Measurements from ENCODE around the gene MOSMO. TPM values are rescaled to one million over a fixed set of nuclear protein-coding genes. Genes with fewer than 3 reads are reported as not detected.

MOSMO gene
- total and polyA plus RNA-seq, 2 donors (not counting 1 experiment from before 2014, with no cell fraction given): 13.0 to 20.2 TPM

GRCh38 chr16:22093331-22093730 lies 85.4 kb downstream of the MOSMO start:
- intact Hi-C loops (cut with micrococcal nuclease): no loop called here
- H3K4me3 ChIP-seq (ENCODE audit: control extremely low read depth in 1 of 5, extremely low read depth in 1 of 5, insufficient read depth in 1 of 5, low read depth in 2 of 5, low read length in 4 of 5): no peak overlapping the region
- ATAC-seq (ENCODE audit: low read depth): no peak
- H3K27me3 ChIP-seq (replicated peaks in 1 of 4; ENCODE audit: control extremely low read depth in 1 of 4, control insufficient read depth in 3 of 4, insufficient read depth in 4 of 4, low read length in 3 of 4): peaks cover 0 to 6% (median 4%) of the 10 kb centered on the region in 4 experiments
- no peaks in the 10 kb centered on the region for H3K36me3 ChIP-seq (replicated peaks in 1 of 2; ENCODE audit: control extremely low read depth in 1 of 2, control insufficient read depth in 1 of 2, extremely low read depth in 1 of 2, insufficient read depth in 2 of 2, low read length in 1 of 2)
- DNase-seq: no peak
- no peaks in the 10 kb centered on the region for H3K9me3 Mint-ChIP-seq (ENCODE audit: insufficient read depth)
- WGBS (ENCODE audit: insufficient coverage): 100% methylated on average over 1 of the region's 3 CpGs
- H3K27ac ChIP-seq (ENCODE audit: low read length in 2 of 2): no peak overlapping the region
- H3K4me3 Mint-ChIP-seq: no peak overlapping the region
- TF ChIP-seq CTCF (IDR thresholded peaks at IDR 0.05) (no peak), EZH2 (IDR thresholded peaks at IDR 0.05; ENCODE audit: borderline replicate concordance, insufficient read depth, low read depth, low read length, poor library complexity, severe bottlenecking) (no peak)
- H3K79me2 ChIP-seq (ENCODE audit: control insufficient read depth, insufficient read depth, low read length): no peaks in the 10 kb centered on the region
- H4K20me1 ChIP-seq (ENCODE audit: control insufficient read depth, insufficient read depth, low read length, poor library complexity, severe bottlenecking): no peaks in the 10 kb centered on the region
- no peaks in the 10 kb centered on the region for H3K4me1 Mint-ChIP-seq
- ChIA-PET POLR2A (no interaction called here), CTCF (interaction anchor here (1.0 to 4.0 kb wide), 3 partner anchors 12 to 92 kb away, joined by 3 to 18 read pairs (median 3); no protein-coding TSS in a partner anchor)
- H3K4me1 ChIP-seq (ENCODE audit: control insufficient read depth in 2 of 2, insufficient read depth in 2 of 2, low read length in 2 of 2): no peaks in the 10 kb centered on the region
- H3K27ac Mint-ChIP-seq: no peak overlapping the region
- H3K9me3 ChIP-seq (ENCODE audit: control extremely low read depth in 1 of 3, control insufficient read depth in 2 of 3, insufficient read depth in 1 of 3, low read length in 2 of 3): no peaks in the 10 kb centered on the region
- H2AFZ ChIP-seq (ENCODE audit: insufficient read depth, low read depth, low read length, poor library complexity, severe bottlenecking): no peak overlapping the region
- no peak overlapping the region for H3K9ac ChIP-seq (ENCODE audit: low read length)
- H3K4me2 ChIP-seq (replicated peaks; ENCODE audit: low read depth, low read length, poor library complexity, severe bottlenecking): no peak overlapping the region
- peaks cover 10% of the 10 kb centered on the region for H3K27me3 Mint-ChIP-seq

GRCh38 chr16:22093996-22094395 lies 86.1 kb downstream of the MOSMO start:
- H3K9me3 ChIP-seq (ENCODE audit: control extremely low read depth in 1 of 3, control insufficient read depth in 2 of 3, insufficient read depth in 1 of 3, low read length in 2 of 3): no peaks in the 10 kb centered on the region
- no peak overlapping the region for H3K9ac ChIP-seq (ENCODE audit: low read length)
- no peak for DNase-seq
- POLR2A ChIA-PET: interaction anchor here (0.7 kb wide), 1 partner anchor 157 kb away, joined by 5 read pairs; no protein-coding TSS in a partner anchor
- H3K27ac ChIP-seq (ENCODE audit: low read length in 2 of 2): no peak overlapping the region
- CTCF ChIA-PET: interaction anchor here (1.1 to 4.0 kb wide), 2 partner anchors 12 to 16 kb away, joined by 3 to 18 read pairs; no protein-coding TSS in a partner anchor
- H4K20me1 ChIP-seq (ENCODE audit: control insufficient read depth, insufficient read depth, low read length, poor library complexity, severe bottlenecking): no peaks in the 10 kb centered on the region
- peaks cover 2% of the 10 kb centered on the region for H3K4me1 Mint-ChIP-seq
- H3K36me3 ChIP-seq (replicated peaks in 1 of 2; ENCODE audit: control extremely low read depth in 1 of 2, control insufficient read depth in 1 of 2, extremely low read depth in 1 of 2, insufficient read depth in 2 of 2, low read length in 1 of 2): no peaks in the 10 kb centered on the region
- WGBS (ENCODE audit: insufficient coverage): 20% methylated on average over 1 of the region's 3 CpGs
- peaks cover 0 to 4% of the 10 kb centered on the region in 2 donors for H3K4me1 ChIP-seq (ENCODE audit: control insufficient read depth in 2 of 2, insufficient read depth in 2 of 2, low read length in 2 of 2)
- H3K9me3 Mint-ChIP-seq (ENCODE audit: insufficient read depth): no peaks in the 10 kb centered on the region
- H3K4me3 Mint-ChIP-seq: no peak overlapping the region
- no peak overlapping the region for H2AFZ ChIP-seq (ENCODE audit: insufficient read depth, low read depth, low read length, poor library complexity, severe bottlenecking)
- no peak for TF ChIP-seq EZH2 (IDR thresholded peaks at IDR 0.05; ENCODE audit: borderline replicate concordance, insufficient read depth, low read depth, low read length, poor library complexity, severe bottlenecking)
- TF ChIP-seq CTCF (IDR thresholded peaks at IDR 0.05): no peak
- H3K27me3 Mint-ChIP-seq: peaks cover 10% of the 10 kb centered on the region
- H3K27me3 ChIP-seq (replicated peaks in 1 of 4; ENCODE audit: control extremely low read depth in 1 of 4, control insufficient read depth in 3 of 4, insufficient read depth in 4 of 4, low read length in 3 of 4): peaks cover 0 to 6% (median 4%) of the 10 kb centered on the region in 4 experiments
- no peak overlapping the region for H3K4me2 ChIP-seq (replicated peaks; ENCODE audit: low read depth, low read length, poor library complexity, severe bottlenecking)
- H3K4me3 ChIP-seq (ENCODE audit: control extremely low read depth in 1 of 5, extremely low read depth in 1 of 5, insufficient read depth in 1 of 5, low read depth in 2 of 5, low read length in 4 of 5): no peak overlapping the region
- no peak overlapping the region for H3K27ac Mint-ChIP-seq
- intact Hi-C loops (cut with micrococcal nuclease): no loop called here
- no peak for ATAC-seq (ENCODE audit: low read depth)
- no peaks in the 10 kb centered on the region for H3K79me2 ChIP-seq (ENCODE audit: control insufficient read depth, insufficient read depth, low read length)
